Mucosa of descending colon (tissue), 3 donors: ENCODE measurements around the gene PNLDC1. TPM values are rescaled to one million over a fixed set of nuclear protein-coding genes. Genes with fewer than 3 reads are reported as not detected.
"Not testable (repeated sequence)": the region's sequence is repeated elsewhere in the genome, so short reads cannot be mapped to it uniquely, and the experiment has no call there.

Experiments
- ATAC-seq: fragments of 200-7000 bp; cut with Tn5 transposase; one replicate; pipeline ENCODE4 v1.9.1; 2020; ENCODE audit warnings: mild to moderate bottlenecking, moderate library complexity
- DNase-seq, 3 donors: peaks; one replicate each; pipeline ENCODE4 v3.0.0-alpha.2; 2020
- H3K36me3 ChIP-seq: fragments of 200-600 bp; one replicate; pipeline ENCODE4 v1.8.0; 2021; ENCODE audit warnings: low read depth, mild to moderate bottlenecking
- H3K4me1 ChIP-seq: fragments of 200-600 bp; one replicate; pipeline ENCODE4 v1.8.0; 2021; ENCODE audit warnings: low read depth, mild to moderate bottlenecking
- H3K4me3 ChIP-seq: fragments of 200-600 bp; one replicate; pipeline ENCODE4 v1.8.0; 2021; ENCODE audit warnings: mild to moderate bottlenecking
- H3K9me3 ChIP-seq: fragments of 200-600 bp; one replicate; pipeline ENCODE4 v1.8.0; 2021; ENCODE audit warnings: mild to moderate bottlenecking
- CTCF ChIP-seq: fragments of 200-600 bp; IDR thresholded peaks from one replicate; pipeline ENCODE4 v1.8.0; 2022; ENCODE audit warnings: antibody characterized with exemption, mild to moderate bottlenecking
- intact Hi-C, 2 donors: fragments of 100-400 bp; cut with DNase I in 1 of 2; cut with micrococcal nuclease in 1 of 2; formaldehyde crosslinking; loops; one replicate each; pipeline versions ENCODE4 v1.11.0 to v1.11.1; 2022; cut with DNase I, micrococcal nuclease
- total RNA-seq, 3 donors: library from RNA; stranded (reverse); fragmentation: NEBNext Ultra II Directional in 2 of 3; extraction: Animal tissue kit (Norgen Biotek cat#: 25700) in 2 of 3; gene quantifications; one replicate each; pipeline versions ENCODE4 v1.2.1 to v1.2.4, GENCODE V29; 2021 to 2023
- donor health status: DM: no; HTN: no; CAD: no; lungs with moderate emphysema.
- donor health status: DM: no; HTN: no; CAD: no.
- donor health status: DM: no; HTN: yes; CAD: no.

The PNLDC1 gene
- total RNA-seq, 3 donors from 2014 or later, result 1.3 TPM; not detected in 2

GRCh38 chr6:159788753-159789376 is 11.2 kb upstream of the PNLDC1 start:
- no peaks in the 10 kb centered on the region for H3K9me3 ChIP-seq
- TF ChIP-seq CTCF, result no peak
- DNase-seq (peak; percentile 72 to 78 (median 75)), ATAC-seq (peak; percentile 32)
- H3K36me3 ChIP-seq, result peaks cover 4% of the 10 kb centered on the region
- H3K4me3 ChIP-seq, result peak overlapping the region; percentile 99
- intact Hi-C loops, result loop anchor here in 1 of 2 donors (5.0 to 10.0 kb wide), 2 partner anchors 54 to 97 kb away; partner anchors contain the start of gene SOD2
- H3K4me1 ChIP-seq, result peaks cover 30% of the 10 kb centered on the region

GRCh38 chr6:159789377-159790148 is 10.5 kb upstream of the PNLDC1 start, which contains the start of gene TCP1:
TSS of gene TCP1 (minus strand) at chr6:159789602. CDS start at chr6:159789468, 134 bp downstream.
- intact Hi-C loops, result loop anchor here in 1 of 2 donors (5.0 to 10.0 kb wide), 2 partner anchors 55 to 97 kb away; partner anchors contain the start of gene SOD2
- ATAC-seq, result peak; percentile 88
- DNase-seq, result peak; percentile 99 to 100 (median 99)
- TF ChIP-seq CTCF, result no peak
- Histone ChIP-seq H3K4me3 (peak within 1 kb of the TSS; percentile 99), H3K4me1 (peaks cover 33% of the 10 kb centered on the region), H3K36me3 (peaks cover 4% of the 10 kb centered on the region), H3K9me3 (no peaks in the 10 kb centered on the region)

DNA sequence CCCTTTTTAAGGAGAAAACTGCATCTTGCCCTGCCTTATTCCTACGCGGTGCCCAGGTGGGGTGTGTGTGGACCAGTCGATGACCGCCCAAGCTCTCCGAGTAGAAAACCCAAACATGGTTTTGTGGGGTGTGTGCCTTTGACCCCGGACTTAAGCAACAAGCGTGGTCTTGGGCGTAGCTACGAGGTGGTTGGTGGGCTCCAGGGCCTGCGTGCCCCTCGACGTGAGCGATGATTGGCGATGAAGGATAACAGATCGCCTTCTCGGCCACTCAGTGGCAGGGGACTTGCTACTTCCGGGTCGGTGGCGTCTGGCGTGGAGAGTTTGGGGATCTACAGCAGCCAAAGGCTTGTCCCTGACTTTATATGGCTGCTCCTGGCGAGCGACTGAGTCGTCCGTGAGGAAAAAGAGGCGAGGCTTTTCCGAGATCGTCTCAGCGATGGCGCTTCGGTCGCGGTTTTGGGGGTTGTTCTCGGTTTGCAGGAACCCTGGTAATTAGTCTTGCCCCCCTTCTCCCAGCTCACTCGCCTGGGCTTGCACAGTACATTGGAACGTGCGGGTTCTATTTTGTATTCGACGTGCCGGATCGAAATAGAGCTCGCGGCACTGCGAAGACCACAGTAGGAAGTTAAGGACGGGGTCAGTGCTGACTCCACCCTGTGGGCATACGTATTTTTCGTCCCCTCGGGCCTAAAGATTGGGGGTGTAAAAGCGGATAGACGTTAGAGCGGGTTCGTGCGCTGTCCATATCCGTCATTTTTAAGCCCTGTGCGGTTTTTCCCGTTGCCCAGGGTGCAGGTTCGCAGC is 9.7 kb upstream of the PNLDC1 start, which contains the start of gene MRPL18:
Gene MRPL18, plus strand, starts transcription at position 319 of the 807 bp plus-strand sequence. Its CDS starts 121 bp downstream, at position 440.
- Histone ChIP-seq H3K9me3 (no peaks in the 10 kb centered on the region), H3K4me1 (peaks cover 33% of the 10 kb centered on the region), H3K36me3 (peaks cover 4% of the 10 kb centered on the region), H3K4me3 (peak within 1 kb of the TSS; percentile 99)
- ATAC-seq (peak; percentile 87), DNase-seq (peak; percentile 90 to 97 (median 91))
- intact Hi-C loops, result no loop called here
- TF ChIP-seq CTCF, result no peak

GRCh38 chr6:159790956-159791598 is 9.0 kb upstream of the PNLDC1 start:
- H3K36me3 ChIP-seq, result peaks cover 4% of the 10 kb centered on the region
- ATAC-seq (no peak), DNase-seq (peak in 2 of 3 donors; percentile 42 to 58)
- no peak for TF ChIP-seq CTCF
- H3K9me3 ChIP-seq, result no peaks in the 10 kb centered on the region
- H3K4me3 ChIP-seq, result peak overlapping the region; percentile 99
- intact Hi-C loops, result no loop called here
- peaks cover 33% of the 10 kb centered on the region for H3K4me1 ChIP-seq

- Histone ChIP-seq H3K4me1 (peaks cover 21% of the 10 kb centered on the region), H3K36me3 (peaks cover 15% of the 10 kb centered on the region)
- ATAC-seq, H3K9me3 ChIP-seq, H3K4me3 ChIP-seq, DNase-seq, intact Hi-C loops: not testable (repeated sequence)
Measured at GRCh38 chr6:159794976-159795375, 5.1 kb upstream of the PNLDC1 start.
